Mesothelial cell of epicardium (in vitro differentiated cells): ENCODE data around the gene SIK3. TPM values are rescaled to one million over a fixed set of nuclear protein-coding genes. Genes with fewer than 3 reads are reported as not detected.

Source experiments
- DNase-seq, 2 experiments: peaks; one replicate each; pipeline ENCODE4 v3.0.0; 2021; ENCODE audit warnings: low spot score in 2 of 2; ENCODE audit not compliant: unreplicated experiment in 2 of 2
- H3K27ac Mint-ChIP-seq: 2 replicates; pipeline ENCODE4 v1.8.0; 2021; ENCODE audit warnings: mixed read lengths
- H3K27me3 Mint-ChIP-seq: 2 replicates; pipeline ENCODE4 v1.8.0; 2021; ENCODE audit warnings: low read depth, mixed read lengths
- H3K36me3 Mint-ChIP-seq: 2 replicates; pipeline ENCODE4 v1.8.0; 2021; ENCODE audit warnings: mixed read lengths
- H3K4me1 Mint-ChIP-seq: 2 replicates; pipeline ENCODE4 v1.8.0; 2021; ENCODE audit warnings: mixed read lengths
- H3K4me3 Mint-ChIP-seq: 2 replicates; pipeline ENCODE4 v1.8.0; 2021; ENCODE audit warnings: mild to moderate bottlenecking, moderate library complexity, mixed read lengths
- H3K9me3 Mint-ChIP-seq: 2 replicates; pipeline ENCODE4 v1.8.0; 2021; ENCODE audit warnings: mixed read lengths
- CTCF ChIP-seq: fragments of 200-600 bp; sonication (generic); IDR thresholded peaks from one replicate; pipeline ENCODE4 v1.5.0; 2021; ENCODE audit warnings: antibody characterized with exemption; ENCODE audit not compliant: unreplicated experiment
- total RNA-seq: library from RNA; stranded (reverse); gene quantifications from 3 replicates; pipeline ENCODE4 v1.2.1, GENCODE V29; 2021

The SIK3 gene
- total RNA-seq, 1 donor from 2014 or later, result 35.6 TPM

- TF ChIP-seq CTCF, result no peak
- no peaks in the 10 kb centered on the region for H3K27me3 Mint-ChIP-seq
- no peak for DNase-seq
- no peak overlapping the region for H3K4me3 Mint-ChIP-seq
- H3K27ac Mint-ChIP-seq, result no peak overlapping the region
- no peaks in the 10 kb centered on the region for H3K9me3 Mint-ChIP-seq
- peaks cover 10% of the 10 kb centered on the region for H3K36me3 Mint-ChIP-seq
- no peaks in the 10 kb centered on the region for H3K4me1 Mint-ChIP-seq
Measured at GRCh38 chr11:116946414-116946813, 151.8 kb downstream of the SIK3 start.

- TF ChIP-seq CTCF, result no peak
- peaks cover under 1% of the 10 kb centered on the region for H3K9me3 Mint-ChIP-seq
- H3K4me3 Mint-ChIP-seq, result no peak overlapping the region
- no peak overlapping the region for H3K27ac Mint-ChIP-seq
- DNase-seq, result no peak
- no peaks in the 10 kb centered on the region for H3K4me1 Mint-ChIP-seq
- peaks cover 5% of the 10 kb centered on the region for H3K36me3 Mint-ChIP-seq
- H3K27me3 Mint-ChIP-seq, result no peaks in the 10 kb centered on the region
Measured at GRCh38 chr11:116939499-116939898, 158.7 kb downstream of the SIK3 start.

- Mint-ChIP-seq H3K9me3 (peaks cover 10% of the 10 kb centered on the region), H3K27me3 (no peaks in the 10 kb centered on the region), H3K27ac (no peak overlapping the region), H3K36me3 (peaks cover 13% of the 10 kb centered on the region), H3K4me3 (no peak overlapping the region), H3K4me1 (no peaks in the 10 kb centered on the region)
- no peak for TF ChIP-seq CTCF
- DNase-seq, result no peak
Measured at GRCh38 chr11:116938471-116939070, 159.7 kb downstream of the SIK3 start.

- Mint-ChIP-seq H3K4me1 (peaks cover 1% of the 10 kb centered on the region), H3K4me3 (no peak overlapping the region), H3K9me3 (peaks cover 11% of the 10 kb centered on the region), H3K27me3 (no peaks in the 10 kb centered on the region), H3K36me3 (peaks cover 13% of the 10 kb centered on the region), H3K27ac (no peak overlapping the region)
- DNase-seq, result no peak
- no peak for TF ChIP-seq CTCF
Measured at GRCh38 chr11:116936754-116937446, 161.3 kb downstream of the SIK3 start.

GRCh38 chr11:116935514-116935913 is 162.7 kb downstream of the SIK3 start:
- Mint-ChIP-seq H3K36me3 (peaks cover 13% of the 10 kb centered on the region), H3K4me1 (peaks cover 15% of the 10 kb centered on the region), H3K9me3 (peaks cover 11% of the 10 kb centered on the region), H3K27me3 (no peaks in the 10 kb centered on the region), H3K27ac (no peak overlapping the region), H3K4me3 (no peak overlapping the region)
- DNase-seq, result no peak
- no peak for TF ChIP-seq CTCF
